Naive thymus-derived CD4-positive, alpha-beta T cell (primary cell): Measurements from ENCODE around the gene CLSTN1. TPM values are rescaled to one million over a fixed set of nuclear protein-coding genes. Genes with fewer than 3 reads are reported as not detected.

Experiments used
- ATAC-seq: fragments of 150-1000 bp; cut with Tn5 transposase; 2 replicates; pipeline ENCODE4 v1.10.0; 2021; ENCODE audit warnings: mild to moderate bottlenecking, moderate library complexity
- CTCF ChIA-PET: fragments of 350-600 bp; sonication (Branson Sonifier 250); formaldehyde crosslinking; loops from one replicate; lab custom pipeline; 2021; ENCODE audit warnings: antibody characterized with exemption; lab: Charles Lee
- POLR2A ChIA-PET: fragments of 350-600 bp; sonication (Branson Sonifier 250); formaldehyde crosslinking; loops from one replicate; lab custom pipeline; 2021; ENCODE audit warnings: antibody characterized with exemption, inconsistent platforms; lab: Charles Lee
- DNase-seq, 9 donors: peaks; one replicate each; pipeline versions ENCODE4 v3.0.0 to v3.0.0-alpha.2; 2020 to 2022; ENCODE audit warnings: mixed read lengths in 1 of 9
- H3K27ac ChIP-seq: one replicate; pipeline ENCODE4 v1.7.0; 2013; ENCODE audit warnings: mild to moderate bottlenecking, low read depth, low read length, moderate library complexity
- H3K27me3 ChIP-seq, 2 donors: one replicate each; pipeline ENCODE4 v1.7.0; 2013; ENCODE audit warnings: low read length in 2 of 2, mild to moderate bottlenecking in 2 of 2, moderate library complexity in 2 of 2; ENCODE audit not compliant: control insufficient read depth in 2 of 2, insufficient read depth in 2 of 2
- H3K36me3 ChIP-seq, 3 experiments: 1 replicate in 2 of 3; 2 replicates in 1 of 3; pipeline ENCODE4 v1.7.0; 2013; ENCODE audit warnings: low read length in 3 of 3, mild to moderate bottlenecking in 3 of 3, moderate library complexity in 1 of 3; ENCODE audit not compliant: insufficient read depth in 3 of 3, control insufficient read depth in 2 of 3
- H3K4me1 ChIP-seq, 2 donors: one replicate each; pipeline ENCODE4 v1.7.0; 2013; ENCODE audit warnings: low read length in 2 of 2, mild to moderate bottlenecking in 2 of 2, moderate library complexity in 1 of 2; ENCODE audit not compliant: control insufficient read depth in 2 of 2, insufficient read depth in 2 of 2
- H3K4me3 ChIP-seq: 2 replicates; pipeline ENCODE4 v1.7.0; 2013; ENCODE audit warnings: mild to moderate bottlenecking, low read length
- H3K9me3 ChIP-seq, 3 experiments: 1 replicate in 2 of 3; 2 replicates in 1 of 3; pipeline ENCODE4 v1.7.0; 2013; ENCODE audit warnings: low read length in 3 of 3; ENCODE audit not compliant: control insufficient read depth in 2 of 3
- H3K27ac Mint-ChIP-seq, 9 donors: one replicate each; pipeline ENCODE4 v1.8.0; 2020 to 2022; ENCODE audit warnings: mixed read lengths in 9 of 9, mild to moderate bottlenecking in 8 of 9, moderate library complexity in 5 of 9, inconsistent platforms in 2 of 9
- H3K27me3 Mint-ChIP-seq, 5 donors: one replicate each; pipeline ENCODE4 v1.8.0; 2021 to 2022; ENCODE audit warnings: mixed read lengths in 5 of 5, mild to moderate bottlenecking in 1 of 5
- H3K36me3 Mint-ChIP-seq, 5 donors: one replicate each; pipeline ENCODE4 v1.8.0; 2020 to 2022; ENCODE audit warnings: mixed read lengths in 5 of 5, mild to moderate bottlenecking in 3 of 5, inconsistent platforms in 1 of 5
- H3K4me1 Mint-ChIP-seq, 7 donors: one replicate each; pipeline ENCODE4 v1.8.0; 2020 to 2022; ENCODE audit warnings: mixed read lengths in 7 of 7, mild to moderate bottlenecking in 3 of 7, inconsistent platforms in 1 of 7
- H3K4me3 Mint-ChIP-seq, 10 donors: one replicate each; pipeline ENCODE4 v1.8.0; 2020 to 2022; ENCODE audit warnings: mild to moderate bottlenecking in 10 of 10, mixed read lengths in 10 of 10, moderate library complexity in 6 of 10, inconsistent platforms in 2 of 10
- H3K9me3 Mint-ChIP-seq, 11 donors: one replicate each; pipeline ENCODE4 v1.8.0; 2020 to 2022; ENCODE audit warnings: mixed read lengths in 11 of 11, mild to moderate bottlenecking in 4 of 11, inconsistent platforms in 1 of 11, moderate library complexity in 1 of 11
- intact Hi-C, 2 donors: fragments of 100-400 bp; cut with micrococcal nuclease; formaldehyde crosslinking; loops; one replicate each; pipeline ENCODE4 v1.15.1; 2023
- polyA plus RNA-seq, 2 donors: library from polyadenylated mRNA; unstranded; fragments of 300-500 nt; fragmentation: Illumina TruSeq; gene quantifications; one replicate each; pipeline ENCODE4 v1.2.3, GENCODE V29; 2021
- total RNA-seq, 6 experiments: library from RNA in 5 of 6; stranded (reverse) in 5 of 6; gene quantifications; 1 replicate in 5 of 6; 2 replicates in 1 of 6; pipeline ENCODE4 v1.2.3 and lab custom pipeline; 2021 to 2026

Gene CLSTN1
- total and polyA plus RNA-seq, 7 experiments from 2014 or later, result 16.9 to 116 (median 78.3) TPM

DNA sequence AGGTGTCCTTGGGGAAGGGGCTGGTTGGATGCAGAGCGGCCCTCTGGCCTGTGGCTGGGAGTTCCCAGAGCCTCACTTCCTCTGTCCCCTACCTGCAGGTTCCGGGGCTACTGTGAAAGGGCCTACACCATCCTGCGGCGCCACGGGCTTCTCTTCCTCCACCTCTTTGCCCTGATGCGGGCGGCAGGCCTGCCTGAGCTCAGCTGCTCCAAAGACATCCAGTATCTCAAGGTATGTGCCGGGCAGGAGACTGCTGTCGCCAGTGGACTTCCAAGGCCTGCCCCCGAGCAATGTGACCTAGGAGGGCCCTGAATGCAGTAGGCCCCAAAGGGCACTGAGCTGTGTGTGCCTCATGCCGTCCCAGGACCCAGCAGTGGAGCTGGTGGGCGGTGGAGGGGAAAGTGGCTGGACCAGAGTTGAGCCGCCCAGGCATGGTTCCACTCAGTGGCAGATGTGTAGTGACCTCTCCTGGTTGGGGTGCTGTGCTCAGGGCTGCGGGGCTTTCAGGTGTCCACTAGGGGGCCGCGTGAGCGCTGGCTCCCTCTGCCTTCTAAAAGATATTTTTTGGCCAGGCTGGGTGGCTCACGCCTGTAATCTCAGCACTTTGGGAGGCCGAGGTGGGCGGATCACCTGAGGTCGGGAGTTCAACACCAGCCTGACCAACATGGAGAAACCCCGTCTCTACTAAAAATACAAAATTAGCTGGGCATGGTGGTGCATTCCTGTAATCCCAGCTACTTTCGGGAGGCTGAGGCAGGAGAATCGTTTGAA lies 98.9 kb downstream of the CLSTN1 start:
- Histone ChIP-seq H3K4me1 (peaks cover 36 to 83% of the 10 kb centered on the region in 2 donors), H3K27me3 (no peaks in the 10 kb centered on the region), H3K4me3 (no peak overlapping the region), H3K36me3 (peaks cover 27 to 68% (median 32%) of the 10 kb centered on the region in 3 experiments), H3K27ac (peak overlapping the region; percentile 51), H3K9me3 (no peaks in the 10 kb centered on the region)
- Mint-ChIP-seq H3K9me3 (peaks cover 0 to 8% (median 0%) of the 10 kb centered on the region in 11 donors), H3K4me1 (peaks cover 38 to 84% (median 60%) of the 10 kb centered on the region in 7 donors), H3K4me3 (peak overlapping the region in 8 of 10 donors; percentile 14 to 68 (median 62)), H3K27ac (peak overlapping the region; percentile 73 to 88 (median 80)), H3K27me3 (no peaks in the 10 kb centered on the region), H3K36me3 (peaks cover 0 to 60% (median 48%) of the 10 kb centered on the region in 5 donors)
- POLR2A ChIA-PET, result interaction anchor here (0.8 to 13.7 kb wide), 6 partner anchors 8 to 100 kb away, joined by 3 to 192 read pairs (median 5); no protein-coding TSS in a partner anchor
- ATAC-seq (peak; percentile 65), DNase-seq (peak; percentile 58 to 72 (median 64))
- CTCF ChIA-PET, result interaction anchor here (0.7 to 1.9 kb wide), 7 partner anchors 9 to 96 kb away, joined by 3 to 7 read pairs (median 4); no protein-coding TSS in a partner anchor
- intact Hi-C loops, result loop anchor here (1.0 to 5.0 kb wide), 4 partner anchors 38 to 142 kb away; partner anchors contain the start of gene TMEM201 (in 1 of the 2)

DNA sequence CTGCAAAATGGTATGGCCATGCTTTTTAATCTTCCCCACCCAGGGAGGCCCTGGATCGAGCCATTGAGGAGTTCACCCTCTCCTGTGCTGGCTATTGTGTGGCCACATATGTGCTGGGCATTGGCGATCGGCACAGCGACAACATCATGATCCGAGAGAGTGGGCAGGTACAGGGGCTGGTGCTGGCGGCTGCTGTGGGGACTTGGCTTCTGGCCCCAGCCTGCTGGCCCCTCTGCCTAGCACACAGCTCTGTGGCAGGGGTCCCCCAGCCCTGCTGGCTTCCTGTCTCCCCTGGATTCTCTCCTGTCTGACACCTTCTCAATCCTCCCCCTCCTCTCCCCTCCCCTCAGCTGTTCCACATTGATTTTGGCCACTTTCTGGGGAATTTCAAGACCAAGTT lies 99.8 kb downstream of the CLSTN1 start:
- H3K4me3 Mint-ChIP-seq, result peak overlapping the region in 9 of 10 donors; percentile 20 to 71 (median 47)
- peaks cover 27 to 74% (median 35%) of the 10 kb centered on the region in 3 experiments for H3K36me3 ChIP-seq
- H3K27ac ChIP-seq, result peak overlapping the region; percentile 51
- ATAC-seq (no peak), DNase-seq (no peak)
- peaks cover 40 to 83% of the 10 kb centered on the region in 2 donors for H3K4me1 ChIP-seq
- no peak overlapping the region for H3K4me3 ChIP-seq
- peak overlapping the region; percentile 44 to 88 (median 80) for H3K27ac Mint-ChIP-seq
- no peaks in the 10 kb centered on the region for H3K27me3 ChIP-seq
- intact Hi-C loops, result loop anchor here in 1 of 2 donors (2.0 kb wide), 1 partner anchor 135 kb away; the partner anchor contains the start of gene TMEM201
- no peaks in the 10 kb centered on the region for H3K9me3 ChIP-seq
- H3K27me3 Mint-ChIP-seq, result no peaks in the 10 kb centered on the region
- peaks cover 0 to 55% (median 44%) of the 10 kb centered on the region in 5 donors for H3K36me3 Mint-ChIP-seq
- POLR2A ChIA-PET, result interaction anchor here (0.6 to 13.7 kb wide), 3 partner anchors 34 to 95 kb away, joined by 3 to 159 read pairs (median 5); no protein-coding TSS in a partner anchor
- peaks cover 0 to 5% (median 0%) of the 10 kb centered on the region in 11 donors for H3K9me3 Mint-ChIP-seq
- H3K4me1 Mint-ChIP-seq, result peaks cover 32 to 84% (median 64%) of the 10 kb centered on the region in 7 donors
- CTCF ChIA-PET, result interaction anchor here (0.9 to 1.9 kb wide), 4 partner anchors 8 to 96 kb away, joined by 3 to 7 read pairs (median 4); no protein-coding TSS in a partner anchor

- POLR2A ChIA-PET, result interaction anchor here (0.6 to 13.7 kb wide), 3 partner anchors 34 to 94 kb away, joined by 3 to 159 read pairs (median 5); no protein-coding TSS in a partner anchor
Observed at GRCh38 chr1:9723068-9723805, 100.5 kb downstream of the CLSTN1 start.

DNA sequence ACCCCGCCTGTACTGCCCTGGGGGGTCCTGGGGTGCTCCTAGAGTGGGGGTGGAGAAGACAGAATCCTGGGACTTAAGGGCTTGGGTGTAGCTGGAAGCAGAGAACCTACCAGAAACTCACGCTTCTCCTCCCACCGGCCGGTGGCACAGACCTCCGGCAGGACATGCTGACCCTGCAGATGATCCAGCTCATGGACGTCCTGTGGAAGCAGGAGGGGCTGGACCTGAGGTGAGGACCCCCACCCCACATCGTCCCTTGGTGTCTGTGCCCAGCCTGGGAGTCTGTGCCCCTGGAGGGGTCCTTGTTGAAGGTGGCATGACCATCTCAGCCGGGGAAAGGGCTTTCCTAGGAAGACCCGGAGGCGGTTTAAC lies 101.4 kb downstream of the CLSTN1 start:
- Histone ChIP-seq H3K27me3 (no peaks in the 10 kb centered on the region), H3K4me1 (peaks cover 38 to 81% of the 10 kb centered on the region in 2 donors), H3K27ac (peak overlapping the region; percentile 65), H3K9me3 (no peaks in the 10 kb centered on the region), H3K4me3 (no peak overlapping the region), H3K36me3 (peaks cover 27 to 78% (median 36%) of the 10 kb centered on the region in 3 experiments)
- no peak for DNase-seq
- H3K36me3 Mint-ChIP-seq, result peaks cover 0 to 52% (median 38%) of the 10 kb centered on the region in 5 donors
- H3K27ac Mint-ChIP-seq, result peak overlapping the region in 8 of 9 donors; percentile 38 to 88 (median 78)
- peak overlapping the region in 4 of 10 donors; percentile 13 to 89 (median 47) for H3K4me3 Mint-ChIP-seq
- ChIA-PET CTCF (interaction anchor here (0.6 to 9.7 kb wide), 3 partner anchors 70 to 107 kb away, joined by 3 to 109 read pairs (median 7); no protein-coding TSS in a partner anchor), POLR2A (interaction anchor here (1.0 to 13.7 kb wide), 6 partner anchors 12 to 93 kb away, joined by 3 to 280 read pairs (median 5); partner anchors contain the start of gene PIK3CD)
- peaks cover 29 to 83% (median 59%) of the 10 kb centered on the region in 7 donors for H3K4me1 Mint-ChIP-seq
- intact Hi-C loops, result no loop called here
- no peak for ATAC-seq
- H3K27me3 Mint-ChIP-seq, result no peaks in the 10 kb centered on the region
- peaks cover 0 to 8% (median 0%) of the 10 kb centered on the region in 11 donors for H3K9me3 Mint-ChIP-seq

More at GRCh38 chr1:9723068-9723805, 100.5 kb downstream of the CLSTN1 start:
- intact Hi-C loops, result no loop called here
- Mint-ChIP-seq H3K4me1 (peaks cover 26 to 83% (median 60%) of the 10 kb centered on the region in 7 donors), H3K9me3 (peaks cover 0 to 5% (median 0%) of the 10 kb centered on the region in 11 donors), H3K27ac (peak overlapping the region; percentile 44 to 88 (median 81)), H3K36me3 (peaks cover 0 to 53% (median 37%) of the 10 kb centered on the region in 5 donors), H3K27me3 (no peaks in the 10 kb centered on the region), H3K4me3 (peak overlapping the region in 9 of 10 donors; percentile 20 to 71 (median 42))
- Histone ChIP-seq H3K4me3 (no peak overlapping the region), H3K27ac (no peak overlapping the region), H3K4me1 (peaks cover 40 to 83% of the 10 kb centered on the region in 2 donors), H3K9me3 (no peaks in the 10 kb centered on the region), H3K27me3 (no peaks in the 10 kb centered on the region), H3K36me3 (peaks cover 27 to 80% (median 39%) of the 10 kb centered on the region in 3 experiments)
- no peak for DNase-seq
- CTCF ChIA-PET, result interaction anchor here (0.9 to 1.3 kb wide), 2 partner anchors 92 to 95 kb away, joined by 3 to 4 read pairs; no protein-coding TSS in a partner anchor
- ATAC-seq, result no peak

GRCh38 chr1:9721606-9722377 lies 102.0 kb downstream of the CLSTN1 start:
- H3K4me3 Mint-ChIP-seq, result peak overlapping the region in 7 of 10 donors; percentile 6 to 89 (median 61)
- Histone ChIP-seq H3K27ac (peak overlapping the region; percentile 65), H3K4me1 (peaks cover 35 to 75% of the 10 kb centered on the region in 2 donors), H3K4me3 (no peak overlapping the region), H3K9me3 (no peaks in the 10 kb centered on the region), H3K36me3 (peaks cover 27 to 76% (median 40%) of the 10 kb centered on the region in 3 experiments), H3K27me3 (no peaks in the 10 kb centered on the region)
- peaks cover 0 to 8% (median 0%) of the 10 kb centered on the region in 11 donors for H3K9me3 Mint-ChIP-seq
- ChIA-PET POLR2A (interaction anchor here (1.0 to 13.7 kb wide), 9 partner anchors 9 to 92 kb away, joined by 3 to 280 read pairs (median 5); partner anchors contain the start of gene PIK3CD), CTCF (interaction anchor here (0.6 to 9.7 kb wide), 7 partner anchors 19 to 107 kb away, joined by 3 to 109 read pairs (median 4); no protein-coding TSS in a partner anchor)
- peak; percentile 63 to 83 (median 72) for DNase-seq
- no peaks in the 10 kb centered on the region for H3K27me3 Mint-ChIP-seq
- peaks cover 0 to 53% (median 39%) of the 10 kb centered on the region in 5 donors for H3K36me3 Mint-ChIP-seq
- H3K4me1 Mint-ChIP-seq, result peaks cover 23 to 79% (median 58%) of the 10 kb centered on the region in 7 donors
- H3K27ac Mint-ChIP-seq, result peak overlapping the region; percentile 18 to 88 (median 73)
- ATAC-seq, result peak; percentile 66
- intact Hi-C loops, result loop anchor here in 1 of 2 donors (1.0 kb wide), 1 partner anchor 147 kb away; no protein-coding TSS in a partner anchor
